OCI-LY3 (cell line): ENCODE measurements around the gene CCDC28A.

Experiments
- EZH2phosphoT487 ChIP-seq: fragments of 200-600 bp; shearing (Covaris generic); IDR thresholded peaks from 2 replicates; pipeline ENCODE4 v1.6.1; 2018; ENCODE audit warnings: antibody characterized with exemption, mixed run types, low read depth
- TF ChIP-seq, protein P1 (sequence below): fragments of 200-600, 300-600 bp; sonication (generic); IDR thresholded peaks from 2 replicates; pipeline ENCODE4 v1.5.1; 2014; ENCODE audit warnings: antibody characterized with exemption, low read length, low read depth

DNA sequence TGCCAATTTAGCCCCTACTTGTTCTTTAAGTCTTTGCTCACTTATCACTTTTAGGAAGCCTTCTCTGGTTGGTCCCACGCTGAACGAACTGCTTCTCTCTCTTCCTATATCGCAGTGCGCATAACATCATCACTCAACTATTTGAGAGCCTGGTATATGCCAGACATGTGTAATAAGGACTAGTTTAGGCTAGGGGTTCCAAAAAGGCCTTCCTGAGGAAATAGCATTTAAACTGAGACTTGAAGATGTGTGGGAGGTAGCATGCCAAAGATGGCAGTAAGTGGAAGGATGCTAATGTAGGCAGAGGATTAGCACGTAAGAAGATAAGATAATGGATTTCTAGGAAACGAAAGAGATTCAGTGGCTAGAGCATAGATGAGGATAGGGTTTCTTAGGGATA is 4.8 kb downstream of the CCDC28A start:
- TF ChIP-seq, protein P1, sequence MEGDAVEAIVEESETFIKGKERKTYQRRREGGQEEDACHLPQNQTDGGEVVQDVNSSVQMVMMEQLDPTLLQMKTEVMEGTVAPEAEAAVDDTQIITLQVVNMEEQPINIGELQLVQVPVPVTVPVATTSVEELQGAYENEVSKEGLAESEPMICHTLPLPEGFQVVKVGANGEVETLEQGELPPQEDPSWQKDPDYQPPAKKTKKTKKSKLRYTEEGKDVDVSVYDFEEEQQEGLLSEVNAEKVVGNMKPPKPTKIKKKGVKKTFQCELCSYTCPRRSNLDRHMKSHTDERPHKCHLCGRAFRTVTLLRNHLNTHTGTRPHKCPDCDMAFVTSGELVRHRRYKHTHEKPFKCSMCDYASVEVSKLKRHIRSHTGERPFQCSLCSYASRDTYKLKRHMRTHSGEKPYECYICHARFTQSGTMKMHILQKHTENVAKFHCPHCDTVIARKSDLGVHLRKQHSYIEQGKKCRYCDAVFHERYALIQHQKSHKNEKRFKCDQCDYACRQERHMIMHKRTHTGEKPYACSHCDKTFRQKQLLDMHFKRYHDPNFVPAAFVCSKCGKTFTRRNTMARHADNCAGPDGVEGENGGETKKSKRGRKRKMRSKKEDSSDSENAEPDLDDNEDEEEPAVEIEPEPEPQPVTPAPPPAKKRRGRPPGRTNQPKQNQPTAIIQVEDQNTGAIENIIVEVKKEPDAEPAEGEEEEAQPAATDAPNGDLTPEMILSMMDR = no peak
- TF ChIP-seq EZH2phosphoT487 = no peak
